Ovary (tissue), 3 donors: ENCODE results near the gene ANTXR1.

ENCODE experiments used
- CTCF ChIP-seq, 3 donors: fragments of 450-650 bp in 2 of 3; fragments of 200-600 bp in 1 of 3; IDR thresholded peaks; one replicate each; pipeline versions ENCODE4 v1.5.1 to v1.8.0; 2016 to 2022; ENCODE audit warnings: antibody characterized with exemption in 3 of 3, mild to moderate bottlenecking in 1 of 3
- EP300 ChIP-seq: sonication (generic); formaldehyde crosslinking; IDR thresholded peaks from one replicate; pipeline ENCODE4 v1.6.1; 2017; ENCODE audit warnings: antibody characterized with exemption
- donor health status: DM: no; HTN: no; CAD: no.

- TF ChIP-seq EP300 = no peak
- no peak for TF ChIP-seq CTCF (IDR thresholded peaks at IDR 0.05)
These were observed 262.5 kb downstream of the ANTXR1 start for GRCh38 chr2:69275490-69275889.
